H9 (cell line): ENCODE measurements around the gene AQP5. TPM values are rescaled to one million over a fixed set of nuclear protein-coding genes. Genes with fewer than 3 reads are reported as not detected.

ENCODE experiments used
- DNase-seq: peaks from one replicate; pipeline ENCODE4 v3.0.0-alpha.2; 2017
- H2AFZ ChIP-seq: one replicate; pipeline ENCODE4 v1.6.1; 2013; ENCODE audit warnings: mild to moderate bottlenecking, low read length, control low read depth, moderate library complexity
- H2AK5ac ChIP-seq: 2 replicates; pipeline ENCODE4 v1.6.1; 2013; ENCODE audit warnings: low read length, control low read depth, mixed read lengths; ENCODE audit not compliant: insufficient read length
- H2BK120ac ChIP-seq: one replicate; pipeline ENCODE4 v1.6.1; 2013; ENCODE audit warnings: low read depth, mild to moderate bottlenecking, low read length, control low read depth, inconsistent platforms; ENCODE audit not compliant: poor library complexity, severe bottlenecking
- H2BK12ac ChIP-seq: 2 replicates; pipeline ENCODE4 v1.6.1; 2013; ENCODE audit warnings: low read length, control low read depth, mixed read lengths, low read depth; ENCODE audit not compliant: insufficient read length
- H2BK15ac ChIP-seq: 2 replicates; pipeline ENCODE4 v1.6.1; 2013; ENCODE audit warnings: low read depth, low read length, control low read depth
- H2BK20ac ChIP-seq: one replicate; pipeline ENCODE4 v1.6.1; 2013; ENCODE audit warnings: low read depth, mild to moderate bottlenecking, low read length, control low read depth, inconsistent platforms; ENCODE audit not compliant: poor library complexity, severe bottlenecking
- H2BK5ac ChIP-seq: 2 replicates; pipeline ENCODE4 v1.6.1; 2013; ENCODE audit warnings: low read length, control low read depth, mixed read lengths; ENCODE audit not compliant: insufficient read length
- H3K14ac ChIP-seq: 2 replicates; pipeline ENCODE4 v1.6.1; 2013; ENCODE audit warnings: low read length, control low read depth; ENCODE audit not compliant: insufficient read depth
- H3K18ac ChIP-seq: 2 replicates; pipeline ENCODE4 v1.6.1; 2013; ENCODE audit warnings: low read depth, mild to moderate bottlenecking, mixed read lengths, low read length, control low read depth; ENCODE audit not compliant: insufficient read length
- H3K23ac ChIP-seq: 2 replicates; pipeline ENCODE4 v1.6.1; 2013; ENCODE audit warnings: low read length, control low read depth, mixed read lengths, low read depth; ENCODE audit not compliant: insufficient read length
- H3K23me2 ChIP-seq: 2 replicates; pipeline ENCODE4 v1.6.1; 2013; ENCODE audit warnings: low read depth, mild to moderate bottlenecking, mixed read lengths, low read length, control low read depth; ENCODE audit not compliant: insufficient read length, poor library complexity, severe bottlenecking
- H3K27ac ChIP-seq: 2 replicates; pipeline ENCODE4 v1.5.1; 2013; ENCODE audit warnings: low read length, control low read depth, mixed read lengths, low read depth; ENCODE audit not compliant: insufficient read length
- H3K27me3 ChIP-seq: 2 replicates; pipeline ENCODE4 v1.6.1; 2013; ENCODE audit warnings: low read length, control low read depth, inconsistent platforms; ENCODE audit not compliant: insufficient read depth
- H3K4ac ChIP-seq: 2 replicates; pipeline ENCODE4 v1.6.1; 2013; ENCODE audit warnings: low read depth, mild to moderate bottlenecking, control low read depth, inconsistent platforms, low read length, moderate library complexity
- H3K4me1 ChIP-seq: 2 replicates; pipeline ENCODE4 v1.6.1; 2013; ENCODE audit warnings: low read length, control low read depth, inconsistent platforms; ENCODE audit not compliant: insufficient read depth
- H3K4me2 ChIP-seq: 2 replicates; pipeline ENCODE4 v1.6.1; 2013; ENCODE audit warnings: low read length, control low read depth, mixed read lengths; ENCODE audit not compliant: insufficient read length, insufficient read depth
- H3K56ac ChIP-seq: 2 replicates; pipeline ENCODE4 v1.6.1; 2013; ENCODE audit warnings: low read depth, mild to moderate bottlenecking, mixed read lengths, low read length, control low read depth; ENCODE audit not compliant: insufficient read length
- H3K79me1 ChIP-seq: 2 replicates; pipeline ENCODE4 v1.6.1; 2013; ENCODE audit warnings: low read depth, mild to moderate bottlenecking, moderate library complexity, low read length, control low read depth, inconsistent platforms; ENCODE audit not compliant: insufficient read depth, poor library complexity, severe bottlenecking
- H3K79me2 ChIP-seq: 2 replicates; pipeline ENCODE4 v1.6.1; 2013; ENCODE audit warnings: low read length, control low read depth, inconsistent platforms; ENCODE audit not compliant: insufficient read depth
- H3K9ac ChIP-seq: 2 replicates; pipeline ENCODE4 v1.6.1; 2013; ENCODE audit warnings: low read length, control low read depth, mixed read lengths; ENCODE audit not compliant: insufficient read length; ENCODE audit errors: extremely low read depth
- H3K9me3 ChIP-seq: one replicate; pipeline ENCODE4 v1.6.1; 2013; ENCODE audit warnings: low read depth, low read length, inconsistent platforms; ENCODE audit not compliant: control insufficient read depth
- H3T11ph ChIP-seq: one replicate; pipeline ENCODE4 v1.6.1; 2013; ENCODE audit warnings: mild to moderate bottlenecking, low read length, control low read depth, inconsistent platforms
- H4K20me1 ChIP-seq: one replicate; pipeline ENCODE4 v1.6.1; 2013; ENCODE audit not compliant: control insufficient read depth, insufficient read length, insufficient read depth
- H4K5ac ChIP-seq: 2 replicates; pipeline ENCODE4 v1.6.1; 2013; ENCODE audit warnings: low read depth, mild to moderate bottlenecking, mixed read lengths, low read length, control low read depth; ENCODE audit not compliant: insufficient read length
- H4K8ac ChIP-seq: replicated peaks from 2 replicates; pipeline ENCODE4 v1.6.1; 2013; ENCODE audit warnings: low read length, control low read depth, mixed read lengths, low read depth; ENCODE audit not compliant: insufficient read length
- H4K91ac ChIP-seq: 2 replicates; pipeline ENCODE4 v1.6.1; 2013; ENCODE audit warnings: low read depth, mild to moderate bottlenecking, moderate library complexity, mixed read lengths, low read length, control low read depth; ENCODE audit not compliant: insufficient read length
- H3K27ac Mint-ChIP-seq, 3 experiments: 2 replicates in 2 of 3; 3 replicates in 1 of 3; pipeline ENCODE4 v1.8.0; 2020 to 2021; ENCODE audit warnings: mixed read lengths in 3 of 3, mild to moderate bottlenecking in 1 of 3, moderate library complexity in 1 of 3
- H3K27me3 Mint-ChIP-seq: 2 replicates; pipeline ENCODE4 v1.8.0; 2021; ENCODE audit warnings: low read depth, mild to moderate bottlenecking, moderate library complexity, mixed read lengths
- H3K36me3 Mint-ChIP-seq, 3 experiments: 2 replicates in 2 of 3; 3 replicates in 1 of 3; pipeline ENCODE4 v1.8.0; 2020 to 2021; ENCODE audit warnings: low read depth in 3 of 3, mixed read lengths in 3 of 3; ENCODE audit not compliant: insufficient read depth in 1 of 3
- H3K4me1 Mint-ChIP-seq, 2 experiments: 2 replicates each; pipeline ENCODE4 v1.8.0; 2020; ENCODE audit warnings: mixed read lengths in 2 of 2
- H3K4me3 Mint-ChIP-seq, 2 experiments: 2 replicates in 1 of 2; 3 replicates in 1 of 2; pipeline ENCODE4 v1.8.0; 2020 to 2021; ENCODE audit warnings: mild to moderate bottlenecking in 2 of 2, mixed read lengths in 2 of 2, moderate library complexity in 1 of 2
- H3K9me3 Mint-ChIP-seq, 2 experiments: 2 replicates in 1 of 2; 3 replicates in 1 of 2; pipeline ENCODE4 v1.8.0; 2020; ENCODE audit warnings: mild to moderate bottlenecking in 2 of 2, mixed read lengths in 2 of 2, moderate library complexity in 1 of 2
- WGBS: extraction: QIAGEN DNeasy Blood & Tissue Kit; methylation state at CpG from one replicate; pipeline ENCODE4 v1.1.7; 2013; ENCODE audit warnings: missing lambda C conversion rate, low lambda C conversion rate, mixed read lengths; ENCODE audit not compliant: insufficient read length; ENCODE audit errors: extremely low coverage; 5-methylcytosine and 5-hydroxymethylcytosine counted together
- total RNA-seq: library from RNA; stranded (reverse); gene quantifications from 2 replicates; pipeline ENCODE4 v1.2.1, GENCODE V29; 2021
- TF ChIP-seq, protein P1 (sequence below): fragments of 200-600 bp; sonication (generic); conservative IDR thresholded peaks from 3 replicates; pipeline ENCODE4 v1.8.0; 2021; ENCODE audit warnings: antibody characterized with exemption, mild to moderate bottlenecking

The AQP5 gene
- total RNA-seq, 1 experiment from 2014 or later, result 2.8 TPM

DNA sequence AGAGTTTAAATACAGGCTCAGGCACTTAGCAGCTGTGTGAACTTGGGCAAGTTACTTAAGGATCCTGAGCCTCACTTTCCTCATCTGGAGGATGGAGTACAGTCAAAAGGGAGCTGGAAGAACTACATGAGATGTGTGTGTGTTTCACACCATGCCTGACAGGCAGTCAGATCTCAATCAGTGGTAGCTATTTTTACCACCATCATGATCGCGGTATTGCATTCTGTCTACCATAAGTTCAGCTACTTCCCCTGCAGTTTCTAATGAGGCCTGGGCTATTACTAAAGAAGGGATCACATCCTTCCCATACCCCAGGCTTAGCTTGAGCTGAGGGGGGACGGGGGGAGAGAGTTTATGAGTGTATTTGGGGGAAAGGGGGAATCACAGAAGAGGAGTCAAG, 18.1 kb downstream of the AQP5 start:
- Histone ChIP-seq H3K4me1 (no peaks in the 10 kb centered on the region), H4K20me1 (no peaks in the 10 kb centered on the region), H2AK5ac (no peak overlapping the region), H3K27ac (no peak overlapping the region), H3T11ph (no peak overlapping the region), H3K14ac (no peak overlapping the region), H3K9me3 (no peaks in the 10 kb centered on the region), H4K91ac (no peak overlapping the region), H2AFZ (no peak overlapping the region), H3K79me2 (no peaks in the 10 kb centered on the region), H4K5ac (no peak overlapping the region), H3K23me2 (no peaks in the 10 kb centered on the region), H2BK15ac (no peak overlapping the region), H3K9ac (no peak overlapping the region), H3K56ac (no peak overlapping the region), H2BK20ac (no peak overlapping the region), H3K27me3 (no peaks in the 10 kb centered on the region), H3K4me2 (no peak overlapping the region), H3K18ac (no peak overlapping the region), H4K8ac (no peak overlapping the region), H3K23ac (no peak overlapping the region), H2BK12ac (no peak overlapping the region), H3K79me1 (no peaks in the 10 kb centered on the region), H2BK5ac (no peak overlapping the region), H2BK120ac (no peak overlapping the region), H3K4ac (no peak overlapping the region)
- Mint-ChIP-seq H3K27ac (peak overlapping the region in 2 of 3 experiments; percentile 38 to 89; a peak in 4 of 7 replicates), H3K4me1 (peaks cover 29 to 44% of the 10 kb centered on the region in 2 experiments), H3K36me3 (no peaks in the 10 kb centered on the region), H3K4me3 (no peak overlapping the region), H3K9me3 (no peaks in the 10 kb centered on the region), H3K27me3 (no peaks in the 10 kb centered on the region; the same call in 1 of the 2 replicates)
- TF ChIP-seq, protein P1, sequence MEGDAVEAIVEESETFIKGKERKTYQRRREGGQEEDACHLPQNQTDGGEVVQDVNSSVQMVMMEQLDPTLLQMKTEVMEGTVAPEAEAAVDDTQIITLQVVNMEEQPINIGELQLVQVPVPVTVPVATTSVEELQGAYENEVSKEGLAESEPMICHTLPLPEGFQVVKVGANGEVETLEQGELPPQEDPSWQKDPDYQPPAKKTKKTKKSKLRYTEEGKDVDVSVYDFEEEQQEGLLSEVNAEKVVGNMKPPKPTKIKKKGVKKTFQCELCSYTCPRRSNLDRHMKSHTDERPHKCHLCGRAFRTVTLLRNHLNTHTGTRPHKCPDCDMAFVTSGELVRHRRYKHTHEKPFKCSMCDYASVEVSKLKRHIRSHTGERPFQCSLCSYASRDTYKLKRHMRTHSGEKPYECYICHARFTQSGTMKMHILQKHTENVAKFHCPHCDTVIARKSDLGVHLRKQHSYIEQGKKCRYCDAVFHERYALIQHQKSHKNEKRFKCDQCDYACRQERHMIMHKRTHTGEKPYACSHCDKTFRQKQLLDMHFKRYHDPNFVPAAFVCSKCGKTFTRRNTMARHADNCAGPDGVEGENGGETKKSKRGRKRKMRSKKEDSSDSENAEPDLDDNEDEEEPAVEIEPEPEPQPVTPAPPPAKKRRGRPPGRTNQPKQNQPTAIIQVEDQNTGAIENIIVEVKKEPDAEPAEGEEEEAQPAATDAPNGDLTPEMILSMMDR, result no peak
- no CpG with 5 or more reads among the region's 3 CpGs for WGBS
- DNase-seq, result no peak
